ENCODE results near the gene SLC35D2.
"Not testable (repeated sequence)": the region's sequence is repeated elsewhere in the genome, so short reads cannot be mapped to it uniquely, and the experiment has no call there.

SLC35D2 gene

GRCh38 chr9:96350866-96351265, 32.6 kb downstream of the SLC35D2 start:
- DNase-seq = no peak

GRCh38 chr9:96348261-96348660, 35.2 kb downstream of the SLC35D2 start:
- no peak for DNase-seq

- DNase-seq = no peak
Measured at GRCh38 chr9:96345551-96345950, 38.0 kb downstream of the SLC35D2 start.

- DNase-seq = no peak
Measured at GRCh38 chr9:96344458-96345180, 38.9 kb downstream of the SLC35D2 start.

- DNase-seq = no peak
Measured at GRCh38 chr9:96343515-96344360, 39.8 kb downstream of the SLC35D2 start.

- DNase-seq = no peak
Measured at GRCh38 chr9:96342571-96343245, 40.8 kb downstream of the SLC35D2 start.

GRCh38 chr9:96340707-96341106, 42.8 kb downstream of the SLC35D2 start:
- no peak for DNase-seq

GRCh38 chr9:96338299-96338698, 45.2 kb downstream of the SLC35D2 start:
- no peak for DNase-seq

- DNase-seq = no peak
Measured at GRCh38 chr9:96333958-96334357, 49.6 kb downstream of the SLC35D2 start.

GRCh38 chr9:96331236-96331947, 52.1 kb downstream of the SLC35D2 start:
- DNase-seq = no peak

- DNase-seq = peak in 3 of 4 experiments; percentile 3 to 4 (median 4)
Measured at GRCh38 chr9:96327694-96328352, 55.7 kb downstream of the SLC35D2 start.

GRCh38 chr9:96323169-96323568, 60.3 kb downstream of the SLC35D2 start:
- DNase-seq = no peak

- not testable (repeated sequence) for DNase-seq
Measured at GRCh38 chr9:96322736-96323135, 60.8 kb downstream of the SLC35D2 start.

GRCh38 chr9:96322210-96322609, 61.3 kb downstream of the SLC35D2 start:
- DNase-seq = not testable (repeated sequence)

GRCh38 chr9:96321515-96321914, 62.0 kb downstream of the SLC35D2 start:
- no peak for DNase-seq

- no peak for DNase-seq
Measured at GRCh38 chr9:96320749-96321280, 62.7 kb downstream of the SLC35D2 start.

- DNase-seq = no peak
Measured at GRCh38 chr9:96318921-96319565, 64.5 kb downstream of the SLC35D2 start.

GRCh38 chr9:96317335-96317980, 66.1 kb downstream of the SLC35D2 start:
- DNase-seq = peak in 1 of 4 experiments; percentile 28

GRCh38 chr9:96309850-96310249, 73.7 kb downstream of the SLC35D2 start:
- DNase-seq = no peak

- not testable (repeated sequence) for DNase-seq
Measured at GRCh38 chr9:96306958-96307357, 76.6 kb downstream of the SLC35D2 start.

- DNase-seq = no peak
Measured at GRCh38 chr9:96305171-96305570, 78.3 kb downstream of the SLC35D2 start.

Data from activated CD4-positive, CD25-positive, alpha-beta regulatory T cell (primary cell).